Cardiac septum (tissue), 1 donor: Measurements from ENCODE around the gene GPR162. TPM values are rescaled to one million over a fixed set of nuclear protein-coding genes. Genes with fewer than 3 reads are reported as not detected.

Source experiments
- DNase-seq: peaks from one replicate; pipeline ENCODE4 v3.0.0-alpha.2; 2020; ENCODE audit warnings: low spot score
- intact Hi-C: fragments of 100-400 bp; cut with DNase I; formaldehyde crosslinking; loops from one replicate; pipeline ENCODE4 v1.14.0; 2022
- total RNA-seq: library from RNA; stranded (reverse); fragmentation: NEBNext Ultra II Directional; extraction: Animal tissue kit (Norgen Biotek cat#: 25700); gene quantifications from one replicate; pipeline ENCODE4 v1.2.1, GENCODE V29; 2021
- donor health status: DM: no; HTN: no; CAD: no.

The GPR162 gene
- total RNA-seq, 1 donor from 2014 or later, result 5.7 TPM

GRCh38 chr12:6818645-6819044, 3.0 kb upstream of the GPR162 start:
- DNase-seq, result no peak
- intact Hi-C loops, result no loop called here

GRCh38 chr12:6819106-6820030, 2.3 kb upstream of the GPR162 start:
- DNase-seq, result no peak
- intact Hi-C loops, result no loop called here

GRCh38 chr12:6820166-6820565, 1.5 kb upstream of the GPR162 start:
- DNase-seq, result no peak

DNA sequence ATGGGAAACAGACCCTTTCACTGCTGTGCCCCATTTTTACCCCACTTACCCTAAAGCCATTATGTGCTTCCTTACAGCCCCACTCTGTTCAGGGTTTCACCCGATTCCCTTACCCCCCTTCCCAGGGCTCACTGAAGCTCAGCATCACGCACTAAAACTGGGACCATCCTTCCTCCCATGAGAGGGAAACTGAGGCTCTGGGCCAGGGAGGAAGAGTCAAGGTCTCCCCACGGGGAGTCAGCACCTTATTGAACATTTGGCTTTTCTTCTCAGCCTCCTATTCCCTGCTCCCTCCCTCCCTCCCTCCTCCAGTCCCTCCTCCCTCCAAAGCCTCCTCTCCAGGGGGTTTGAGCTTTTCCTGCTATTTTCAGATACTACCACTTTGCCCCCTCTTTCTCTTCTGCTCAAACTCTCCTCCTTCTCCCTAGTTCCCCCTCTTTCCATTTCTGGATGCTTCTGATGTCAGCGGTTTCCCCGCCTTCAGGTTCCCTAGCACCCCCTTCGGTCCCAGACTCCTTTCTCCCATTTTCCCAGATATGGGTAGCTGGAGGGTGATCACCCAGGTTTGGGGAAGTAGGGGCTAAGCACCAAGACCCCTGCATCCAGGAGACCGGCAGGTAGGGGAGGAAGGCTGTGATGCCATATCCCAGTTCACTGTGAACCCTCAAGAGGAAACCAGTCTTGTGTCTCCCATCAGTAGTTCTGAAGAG, 960 bp downstream of the GPR162 start:
- intact Hi-C loops, result no loop called here
- DNase-seq, result no peak

More at GRCh38 chr12:6820166-6820565, 1.5 kb upstream of the GPR162 start:
- intact Hi-C loops, result no loop called here

DNA sequence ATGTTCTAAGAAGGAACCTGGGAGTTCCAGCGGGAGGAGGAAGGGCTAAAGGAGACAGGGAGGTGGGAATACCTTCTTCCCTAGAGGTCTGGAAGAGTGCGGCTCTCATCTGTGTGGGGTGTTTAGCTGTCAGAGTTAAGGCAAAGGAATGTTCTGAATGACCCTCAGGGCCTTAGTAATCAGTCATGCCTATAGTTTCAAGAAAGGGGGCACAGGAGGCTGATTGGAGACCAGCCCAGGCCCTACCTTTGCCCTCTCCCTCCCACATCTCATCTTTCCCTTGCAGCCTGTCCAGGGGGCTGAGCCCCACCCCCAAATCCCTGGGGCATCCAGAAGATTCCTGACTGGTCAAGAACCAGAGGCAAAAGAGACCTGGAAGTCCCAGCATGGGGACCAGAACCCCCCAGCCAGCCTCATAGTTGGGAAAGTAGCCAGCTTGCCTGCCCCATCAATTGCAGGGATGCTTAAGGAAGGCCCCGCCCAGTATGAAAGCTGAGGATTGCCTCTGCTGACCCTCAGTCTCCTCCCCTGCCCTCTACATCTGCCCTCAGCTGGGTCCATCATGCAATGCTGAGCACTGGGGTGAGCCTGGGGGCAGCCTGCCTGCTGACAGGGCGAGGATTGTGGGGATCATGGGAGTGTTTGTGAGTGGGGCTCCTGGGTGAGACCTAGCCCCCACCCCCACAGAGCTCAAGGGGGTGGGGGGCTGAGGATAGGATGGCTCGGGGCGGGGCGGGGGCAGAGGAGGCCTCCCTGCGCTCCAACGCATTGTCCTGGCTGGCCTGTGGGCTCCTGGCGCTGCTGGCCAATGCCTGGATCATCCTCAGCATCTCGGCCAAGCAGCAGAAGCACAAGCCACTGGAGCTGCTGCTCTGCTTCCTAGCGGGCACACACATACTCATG, 1.8 kb downstream of the GPR162 start:
- intact Hi-C loops, result no loop called here
- DNase-seq, result no peak

DNA sequence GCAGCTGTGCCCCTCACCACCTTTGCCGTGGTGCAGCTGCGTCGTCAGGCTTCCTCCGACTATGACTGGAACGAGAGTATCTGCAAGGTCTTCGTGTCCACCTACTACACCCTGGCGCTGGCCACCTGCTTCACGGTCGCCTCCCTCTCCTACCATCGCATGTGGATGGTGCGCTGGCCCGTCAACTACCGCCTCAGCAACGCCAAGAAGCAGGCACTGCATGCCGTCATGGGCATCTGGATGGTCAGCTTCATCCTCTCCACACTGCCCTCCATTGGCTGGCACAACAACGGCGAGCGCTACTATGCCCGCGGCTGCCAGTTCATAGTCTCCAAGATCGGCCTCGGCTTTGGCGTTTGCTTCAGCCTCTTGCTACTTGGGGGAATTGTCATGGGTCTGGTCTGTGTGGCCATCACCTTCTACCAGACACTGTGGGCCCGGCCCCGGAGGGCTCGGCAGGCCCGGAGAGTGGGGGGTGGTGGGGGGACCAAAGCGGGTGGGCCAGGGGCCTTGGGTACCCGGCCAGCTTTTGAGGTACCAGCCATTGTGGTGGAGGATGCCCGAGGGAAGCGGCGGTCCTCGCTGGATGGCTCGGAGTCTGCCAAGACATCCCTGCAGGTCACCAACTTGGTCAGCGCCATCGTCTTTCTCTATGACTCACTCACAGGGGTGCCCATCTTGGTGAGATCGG, 2.6 kb downstream of the GPR162 start:
- intact Hi-C loops, result no loop called here
- DNase-seq, result no peak

GRCh38 chr12:6824901-6825381, 3.3 kb downstream of the GPR162 start:
- intact Hi-C loops, result loop anchor here (5.0 kb wide), 3 partner anchors 58 to 213 kb away; partner anchors contain the start of genes MLF2 and PTMS
- DNase-seq, result no peak

- DNase-seq, result peak; percentile 93
- intact Hi-C loops, result loop anchor here (5.0 kb wide), 3 partner anchors 58 to 213 kb away; partner anchors contain the start of genes MLF2 and PTMS
These were observed 3.9 kb downstream of the GPR162 start for GRCh38 chr12:6825398-6826124.

GRCh38 chr12:6826125-6826733, 4.6 kb downstream of the GPR162 start:
- intact Hi-C loops, result loop anchor here (5.0 kb wide), 3 partner anchors 59 to 214 kb away; partner anchors contain the start of genes MLF2 and PTMS
- no peak for DNase-seq

DNA sequence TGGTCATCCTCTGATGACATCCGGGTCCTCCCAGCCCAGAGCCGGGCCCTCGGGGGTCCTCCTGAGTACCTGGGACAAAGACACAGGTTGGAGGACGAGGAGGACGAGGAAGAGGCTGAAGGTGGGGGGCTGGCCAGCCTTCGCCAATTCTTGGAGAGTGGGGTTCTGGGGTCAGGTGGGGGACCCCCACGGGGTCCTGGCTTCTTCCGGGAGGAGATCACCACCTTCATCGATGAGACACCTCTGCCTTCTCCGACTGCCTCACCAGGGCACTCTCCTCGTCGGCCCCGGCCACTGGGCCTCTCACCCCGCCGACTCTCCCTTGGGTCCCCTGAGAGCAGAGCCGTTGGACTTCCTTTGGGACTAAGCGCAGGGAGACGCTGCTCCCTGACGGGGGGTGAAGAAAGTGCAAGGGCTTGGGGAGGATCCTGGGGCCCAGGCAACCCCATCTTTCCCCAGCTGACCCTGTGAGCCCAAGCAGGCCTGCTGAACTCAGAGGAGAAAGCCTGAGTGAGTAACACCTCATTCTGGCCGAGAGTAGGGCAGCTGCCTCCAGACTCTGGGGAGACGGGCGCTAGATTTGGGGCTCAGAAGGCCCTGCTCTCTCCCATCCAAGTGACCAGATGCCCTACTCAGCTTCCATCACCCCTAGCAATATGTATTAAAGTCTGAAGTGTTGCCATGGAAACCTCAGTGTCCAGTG, 5.3 kb downstream of the GPR162 start:
- intact Hi-C loops, result loop anchor here (5.0 kb wide), 3 partner anchors 60 to 215 kb away; partner anchors contain the start of genes MLF2 and PTMS
- DNase-seq, result no peak

GRCh38 chr12:6827437-6827911, 5.9 kb downstream of the GPR162 start:
- DNase-seq, result peak; percentile 90
- intact Hi-C loops, result loop anchor here (5.0 kb wide), 3 partner anchors 60 to 215 kb away; partner anchors contain the start of genes MLF2 and PTMS

GRCh38 chr12:6827982-6828780, 6.6 kb downstream of the GPR162 start, which contains the start of gene P3H3:
Gene P3H3, plus strand, starts transcription at chr12:6828407. Its CDS starts 34 bp downstream, at chr12:6828441.
- no peak for DNase-seq
- intact Hi-C loops, result loop anchor here (5.0 kb wide), 3 partner anchors 61 to 216 kb away; partner anchors contain the start of genes MLF2 and PTMS

DNA sequence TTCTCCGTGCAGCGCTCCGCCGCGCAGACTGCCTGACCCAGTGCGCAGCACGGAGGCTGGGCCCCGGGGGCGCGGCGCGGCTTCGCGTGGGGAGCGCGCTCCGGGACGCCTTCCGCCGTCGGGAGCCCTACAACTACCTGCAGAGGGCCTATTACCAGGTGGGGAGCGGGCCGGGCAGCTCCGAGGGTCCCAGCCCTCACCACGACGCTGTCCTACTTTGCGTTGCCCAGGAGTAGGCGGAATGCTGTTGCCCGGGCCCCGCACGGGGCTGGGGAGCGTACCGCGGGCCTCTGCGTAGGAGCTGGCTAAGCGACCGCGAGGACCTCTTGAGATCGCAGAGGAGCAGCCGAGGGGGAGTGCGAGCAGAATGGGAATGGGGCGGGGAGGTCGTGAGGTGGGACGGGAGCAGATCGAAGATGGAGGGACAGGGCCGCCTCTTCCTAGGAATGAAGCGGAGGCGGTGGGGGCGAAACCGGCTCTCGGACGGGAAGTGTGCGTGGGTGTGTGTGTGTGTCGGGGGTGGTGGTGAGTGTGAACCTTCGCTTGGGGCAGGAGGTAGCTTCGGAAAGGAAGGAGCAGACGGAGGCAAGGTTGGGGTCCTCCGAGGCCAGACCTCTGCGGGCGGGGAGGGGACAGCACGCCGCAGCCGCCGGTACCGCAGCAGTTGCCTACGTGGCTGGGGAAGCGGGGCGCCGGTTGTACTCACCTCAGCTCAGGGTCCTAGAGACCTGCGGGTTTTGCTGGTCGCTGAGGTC, 7.3 kb downstream of the GPR162 start:
- DNase-seq, result no peak
- intact Hi-C loops, result loop anchor here (5.0 kb wide), 3 partner anchors 62 to 217 kb away; partner anchors contain the start of genes MLF2 and PTMS

DNA sequence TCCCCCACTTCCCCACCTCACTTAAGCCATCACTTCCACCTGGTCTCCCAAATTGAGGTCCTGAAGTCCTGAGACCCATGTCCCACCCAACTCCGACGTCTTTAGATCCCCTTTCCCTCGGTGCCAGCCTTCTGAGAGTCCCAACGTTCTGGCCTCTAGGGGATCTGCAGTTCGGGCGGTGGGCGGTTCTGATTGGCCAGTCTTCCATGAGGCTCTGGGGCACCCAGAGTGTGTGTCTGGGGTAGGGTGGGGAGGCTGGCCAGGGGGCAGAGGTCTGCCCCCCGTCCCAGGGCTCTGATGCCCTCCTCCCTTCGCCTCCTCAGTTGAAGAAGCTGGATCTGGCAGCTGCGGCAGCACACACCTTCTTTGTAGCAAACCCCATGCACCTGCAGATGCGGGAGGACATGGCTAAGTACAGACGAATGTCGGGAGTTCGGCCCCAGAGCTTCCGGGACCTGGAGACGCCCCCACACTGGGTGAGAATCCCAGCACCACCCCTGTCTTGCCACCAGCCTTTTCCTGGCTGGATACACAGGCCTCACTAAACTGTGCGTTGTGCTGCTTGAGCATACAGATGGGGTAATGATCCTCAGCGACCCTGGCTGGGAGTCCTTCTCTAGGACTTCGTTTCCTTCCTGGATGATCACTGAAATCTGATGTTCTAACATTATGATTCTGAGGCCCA, 8.1 kb downstream of the GPR162 start:
- no peak for DNase-seq
- intact Hi-C loops, result loop anchor here (5.0 kb wide), 3 partner anchors 62 to 217 kb away; partner anchors contain the start of genes MLF2 and PTMS
